NCI-H1694 (cell line): ENCODE measurements around the gene BNC2.
A peak's percentile ranks its signal among the peaks of the same experiment; 100 is the strongest.

Source experiments
- DNase-seq: peaks from one replicate; lab custom pipeline; 2025; lab: John Stamatoyannopoulos, UW

BNC2 gene

DNA sequence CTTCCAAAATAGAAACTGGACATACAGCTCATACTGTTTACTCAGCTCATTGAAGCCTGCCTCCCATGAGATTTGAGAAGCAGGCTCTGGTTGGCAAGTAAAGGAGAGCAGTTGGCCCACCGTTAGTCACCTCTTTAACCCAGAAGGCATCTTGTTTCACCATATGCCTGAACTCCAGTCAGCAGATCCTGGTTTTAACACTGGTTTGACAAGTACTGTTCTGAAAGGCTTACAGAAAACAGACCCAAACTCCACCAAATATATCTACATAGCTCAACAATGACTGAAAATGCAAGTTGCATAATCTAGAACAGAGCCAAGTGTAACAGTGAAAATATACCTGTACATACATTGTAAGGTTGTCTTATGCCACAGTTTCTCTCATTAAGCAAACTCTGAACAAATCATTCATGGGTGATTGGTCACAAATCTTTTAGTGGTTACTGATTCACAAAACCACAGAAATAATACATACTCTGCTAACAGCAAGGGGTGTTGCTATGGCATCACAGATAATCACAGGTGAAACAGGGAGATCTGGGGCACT, 198.8 kb downstream of the BNC2 start:
- DNase-seq, result peak; percentile 20

DNA sequence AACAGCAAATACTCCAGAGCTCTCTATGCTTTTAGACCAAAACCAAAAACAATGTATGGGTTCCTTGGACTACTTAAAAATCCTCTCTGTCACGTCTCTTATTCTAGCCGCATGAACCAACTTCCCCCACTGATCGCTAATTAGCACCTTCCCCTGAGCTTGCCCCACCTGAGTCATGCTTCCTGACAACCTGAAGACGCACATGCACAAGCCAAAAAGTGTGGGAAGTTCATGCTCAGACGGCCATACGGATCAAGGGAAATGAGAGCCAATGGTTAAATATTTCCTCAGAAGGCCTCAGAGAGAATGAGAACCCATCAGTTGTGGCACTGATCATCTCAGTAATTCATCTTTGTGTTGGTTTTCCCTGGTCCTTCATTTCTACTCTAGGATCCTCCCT, 199.7 kb downstream of the BNC2 start:
- no peak for DNase-seq

DNA sequence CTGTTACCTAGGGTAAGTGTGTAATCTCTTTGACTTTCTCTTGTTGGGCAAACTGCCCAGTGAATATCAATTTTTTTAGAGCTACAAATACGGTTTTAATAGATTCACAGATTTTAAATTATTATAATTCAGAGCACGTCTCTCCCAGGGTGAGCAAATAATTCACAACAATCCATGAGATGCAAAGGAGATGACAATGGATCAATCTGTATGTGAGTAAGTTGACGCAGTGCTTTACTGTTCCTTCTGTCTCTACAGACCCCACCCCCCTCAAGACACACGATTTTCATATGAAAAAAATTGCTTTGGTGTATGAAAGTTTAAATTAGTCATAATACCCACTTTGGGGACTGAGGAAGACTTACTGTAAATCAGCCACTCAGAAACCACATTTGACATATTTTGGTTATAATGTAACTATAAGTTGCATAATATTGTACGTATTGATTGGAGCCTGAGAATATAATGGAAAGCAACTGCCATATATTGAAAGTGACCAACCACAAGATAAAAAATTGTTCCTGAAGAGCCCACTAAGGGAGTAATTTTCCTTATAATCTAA, 201.7 kb downstream of the BNC2 start:
- DNase-seq, result no peak

DNA sequence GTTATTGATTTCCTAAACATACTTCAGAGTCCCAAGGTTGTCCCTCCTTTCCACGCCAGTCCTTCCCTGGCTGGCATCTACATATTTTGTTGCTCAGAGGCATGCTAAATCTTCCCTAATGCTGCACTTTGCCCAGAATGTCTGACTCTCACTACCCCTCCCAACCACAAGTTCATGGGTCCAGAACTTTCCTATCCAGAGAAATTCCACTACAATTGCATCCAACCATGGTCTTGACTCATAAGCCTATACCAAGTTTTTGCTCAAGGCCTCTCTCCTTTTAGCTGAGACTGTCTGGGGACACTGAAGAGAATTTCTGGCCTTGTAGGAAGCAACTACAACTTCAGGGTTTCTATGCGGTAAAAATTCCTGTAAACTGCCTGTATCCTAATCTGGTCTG, 206.3 kb downstream of the BNC2 start:
- no peak for DNase-seq

DNA sequence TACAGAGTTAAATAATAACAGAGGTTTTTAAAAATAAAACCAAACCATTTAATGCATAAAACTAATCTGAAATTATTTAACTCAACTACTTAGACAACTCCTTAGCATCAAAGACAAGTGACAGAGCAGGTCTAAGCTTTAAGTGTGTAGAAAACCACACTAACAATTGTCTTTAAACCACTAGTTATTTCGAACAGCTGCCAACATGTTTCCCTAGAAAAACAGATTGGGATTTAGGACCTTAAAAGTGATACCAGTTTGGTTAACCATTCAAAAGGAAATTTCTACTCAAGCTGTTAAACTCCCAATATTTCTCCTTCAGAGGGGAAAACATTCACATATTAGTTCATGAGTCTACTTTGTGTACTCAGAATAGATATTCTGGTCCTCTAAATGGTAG, 208.7 kb downstream of the BNC2 start:
- DNase-seq, result no peak

DNA sequence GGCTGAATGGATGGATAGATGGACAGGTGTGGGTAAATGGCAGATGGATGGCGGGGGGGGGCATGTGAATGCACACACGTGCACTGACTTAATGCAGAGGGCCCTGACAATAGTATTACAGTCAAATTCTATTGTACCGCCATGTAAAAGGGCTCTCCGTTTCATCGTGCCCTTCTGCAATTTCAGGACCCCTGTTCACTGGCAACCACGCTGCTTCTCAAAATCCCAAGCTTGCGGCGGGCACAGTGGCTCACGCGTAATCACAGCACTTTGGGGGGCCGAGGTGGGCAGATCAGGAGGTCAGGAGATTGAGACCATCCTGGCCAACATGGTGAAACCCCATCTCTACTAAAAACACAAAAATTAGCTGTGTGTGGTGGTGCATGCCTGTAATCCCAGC, 211.4 kb downstream of the BNC2 start:
- DNase-seq, result no peak

DNA sequence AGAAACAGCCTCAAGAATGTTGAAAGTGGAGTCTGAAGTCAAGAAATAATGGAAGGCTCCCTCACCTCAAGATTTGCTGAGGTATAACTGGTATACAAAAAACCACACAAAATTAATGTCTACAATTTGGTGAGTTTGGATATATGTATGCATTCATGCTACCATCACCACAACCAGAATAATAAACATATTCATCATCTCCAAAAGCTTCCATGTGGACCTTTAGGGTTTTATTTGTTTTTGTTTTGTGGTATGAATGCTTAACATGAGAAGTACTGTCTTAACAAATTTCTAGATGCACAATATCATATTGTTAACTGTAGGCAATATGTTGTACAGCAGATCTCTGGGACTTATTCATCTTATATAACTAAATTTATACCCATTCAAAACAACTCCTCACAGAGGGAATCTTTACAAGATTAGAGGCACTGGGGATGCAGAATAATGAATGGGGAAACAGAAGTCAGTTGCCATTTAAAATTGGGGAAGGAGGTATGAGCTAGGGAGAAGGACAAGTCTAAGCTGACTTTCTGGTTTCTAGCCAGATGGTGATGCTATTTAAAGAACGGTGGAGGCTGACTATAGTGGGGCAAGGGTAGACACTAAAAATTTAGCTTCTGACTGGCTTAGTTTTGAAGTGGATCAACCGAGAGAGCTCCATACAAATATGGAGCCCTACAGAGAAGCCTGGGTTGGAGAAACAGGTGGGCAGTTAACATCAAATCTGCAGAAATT, 213.9 kb downstream of the BNC2 start:
- DNase-seq, result peak; percentile 27

DNA sequence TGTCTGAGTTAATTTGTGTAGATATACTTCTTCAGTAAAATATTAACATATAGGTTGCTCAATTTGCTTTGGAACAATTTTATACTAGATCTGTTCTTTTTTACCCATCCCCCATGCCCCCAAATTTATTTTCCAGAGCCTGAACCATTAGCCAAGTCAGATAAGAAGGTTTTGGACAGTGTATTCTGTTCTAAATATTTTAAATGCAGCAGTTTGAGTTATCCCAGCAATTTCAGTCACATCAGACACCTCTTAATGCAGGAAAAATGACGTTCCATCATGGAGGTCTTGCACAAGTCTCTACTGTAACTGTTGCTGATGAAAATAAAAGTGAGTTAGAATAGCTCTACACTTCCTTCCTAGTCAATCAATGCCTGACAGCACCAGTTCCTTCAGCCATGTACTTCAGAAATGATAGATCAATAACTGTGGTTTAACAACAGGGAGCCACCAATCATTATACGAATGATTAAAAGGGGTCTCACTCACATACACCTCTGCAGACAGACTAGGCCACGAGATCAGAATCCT, 215.8 kb downstream of the BNC2 start:
- DNase-seq, result no peak

DNA sequence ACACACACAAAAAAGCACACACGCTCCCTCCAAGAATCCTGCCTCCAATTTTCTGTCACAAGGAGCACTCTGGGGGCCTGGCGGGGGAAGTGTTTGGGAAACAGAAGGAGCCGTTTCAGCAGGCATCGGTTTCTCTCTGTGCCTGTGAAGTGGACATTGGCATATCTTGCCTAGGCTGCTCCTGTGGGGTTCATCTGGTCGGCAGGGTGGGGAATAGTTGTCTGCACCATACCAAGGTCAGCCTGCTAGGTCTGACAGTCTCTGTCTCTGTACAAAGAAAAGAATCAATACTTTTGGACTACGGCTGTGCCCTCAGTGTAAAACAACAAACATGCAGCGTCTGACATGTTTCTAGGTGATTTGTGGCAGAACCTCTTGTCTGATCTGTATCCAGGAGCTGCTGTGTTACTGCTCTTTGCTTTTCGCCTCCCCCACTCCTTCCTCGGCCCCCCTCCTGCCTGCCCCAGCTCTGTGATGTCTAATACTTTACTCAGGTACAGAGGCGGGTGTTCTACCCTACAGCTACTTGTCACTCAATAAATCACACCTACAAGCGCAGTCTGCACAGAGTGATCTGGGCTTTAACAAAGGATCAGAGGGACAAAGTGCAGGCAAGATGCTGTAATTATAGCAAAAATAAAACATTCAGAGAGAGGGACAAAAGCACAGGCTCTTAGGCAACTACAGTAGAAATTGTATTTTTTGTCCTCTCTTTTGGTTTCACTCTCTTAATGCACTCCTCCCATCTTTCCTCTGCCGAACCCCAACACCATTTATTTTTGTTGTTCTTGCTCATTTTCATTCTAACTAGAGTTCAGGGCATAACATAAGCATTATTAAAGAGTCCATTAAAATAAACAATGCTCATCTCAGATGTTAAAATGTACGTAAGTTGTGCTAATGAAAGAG, 216.7 kb downstream of the BNC2 start:
- no peak for DNase-seq

DNA sequence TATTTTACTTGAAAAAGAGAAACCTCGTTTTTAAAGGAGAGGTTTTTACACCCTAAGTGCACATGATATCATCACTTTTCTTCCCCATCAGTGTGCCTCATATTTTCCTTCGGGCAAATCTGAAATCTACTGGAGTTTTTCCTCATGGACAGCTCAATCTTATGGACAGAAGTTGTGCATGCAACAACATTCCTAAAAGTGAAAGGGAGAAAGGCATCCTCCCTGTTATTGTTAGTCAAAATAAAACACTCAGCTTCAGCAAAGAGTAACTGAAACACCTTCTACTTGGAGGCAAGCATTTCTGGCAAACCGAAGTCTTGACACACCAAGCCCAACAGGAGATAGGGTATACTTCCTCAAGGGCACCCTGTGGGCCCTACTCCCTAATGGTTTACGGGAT, 217.9 kb downstream of the BNC2 start:
- DNase-seq, result no peak

DNA sequence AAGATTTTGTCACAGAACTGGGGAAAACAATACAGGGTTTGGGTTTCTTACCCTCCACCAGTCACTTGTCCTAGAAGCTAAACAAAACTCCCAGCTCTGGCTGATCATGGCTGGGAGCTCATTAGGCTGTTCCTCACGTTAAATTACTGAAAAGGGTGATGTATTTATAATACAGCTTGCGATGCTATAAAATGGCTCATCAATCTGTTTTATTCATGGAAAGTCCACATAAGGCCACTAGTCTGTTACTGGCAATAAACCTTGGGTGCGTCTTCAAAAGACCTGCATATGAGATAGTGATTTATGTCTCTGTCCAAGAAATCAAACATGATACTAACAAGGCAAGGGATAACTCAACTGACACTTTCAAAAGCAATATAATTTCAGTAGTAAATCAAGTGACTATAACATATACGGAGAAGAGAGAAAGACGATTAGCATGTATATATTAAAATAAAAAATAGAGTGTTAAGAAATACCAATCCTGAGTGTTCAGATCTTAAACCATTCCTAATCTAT, 219.0 kb downstream of the BNC2 start:
- DNase-seq, result no peak

DNA sequence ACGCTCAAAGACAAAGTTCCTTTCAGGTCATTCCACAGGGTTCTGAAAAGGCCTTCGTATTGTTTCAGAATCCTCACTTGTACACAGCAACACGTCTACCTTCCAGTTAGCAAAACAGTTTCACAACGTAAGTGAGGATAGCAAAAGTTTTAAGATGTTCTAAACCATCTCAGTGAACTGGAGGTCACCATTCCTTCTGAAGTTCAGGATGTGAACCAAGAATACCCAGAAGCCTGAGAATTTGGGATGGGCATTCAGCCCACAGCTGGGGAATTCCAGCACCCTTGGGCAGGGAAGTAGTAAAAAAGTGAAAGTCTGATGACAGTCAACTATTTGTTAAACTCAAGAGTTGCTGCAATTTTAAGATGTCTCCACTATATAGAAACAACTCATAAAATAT, 224.5 kb downstream of the BNC2 start:
- no peak for DNase-seq

DNA sequence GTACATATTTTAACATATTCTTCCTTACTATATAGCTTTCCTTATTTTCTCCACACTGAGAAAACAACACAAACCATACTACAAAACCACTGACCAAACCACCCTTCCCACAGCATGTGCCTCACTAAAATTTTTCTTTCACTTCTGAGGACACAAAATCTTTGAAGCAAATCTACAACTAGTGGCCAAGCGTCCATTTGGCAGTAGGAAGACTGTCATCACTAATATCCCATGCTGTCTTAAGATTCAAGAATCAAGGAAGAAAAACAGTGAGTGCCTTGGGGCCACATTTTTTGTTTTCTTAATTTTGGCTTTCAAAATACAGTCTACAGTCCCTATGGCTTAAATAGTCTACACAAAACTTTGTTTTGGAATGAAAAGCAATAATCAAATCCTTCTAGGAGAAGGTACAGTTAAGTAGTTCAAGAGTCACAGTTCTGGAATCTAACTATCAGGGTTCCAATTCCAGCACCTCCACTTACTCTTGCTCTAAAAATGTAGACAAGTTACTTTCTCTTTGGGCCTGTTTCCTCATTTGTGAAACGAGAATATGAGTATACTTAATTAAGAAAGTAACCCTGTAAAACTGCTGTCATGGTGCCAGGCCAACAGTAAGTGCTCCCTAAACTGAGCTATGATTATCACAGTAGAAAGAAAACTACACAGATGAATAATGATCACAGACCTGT, 227.9 kb downstream of the BNC2 start:
- DNase-seq, result no peak

DNA sequence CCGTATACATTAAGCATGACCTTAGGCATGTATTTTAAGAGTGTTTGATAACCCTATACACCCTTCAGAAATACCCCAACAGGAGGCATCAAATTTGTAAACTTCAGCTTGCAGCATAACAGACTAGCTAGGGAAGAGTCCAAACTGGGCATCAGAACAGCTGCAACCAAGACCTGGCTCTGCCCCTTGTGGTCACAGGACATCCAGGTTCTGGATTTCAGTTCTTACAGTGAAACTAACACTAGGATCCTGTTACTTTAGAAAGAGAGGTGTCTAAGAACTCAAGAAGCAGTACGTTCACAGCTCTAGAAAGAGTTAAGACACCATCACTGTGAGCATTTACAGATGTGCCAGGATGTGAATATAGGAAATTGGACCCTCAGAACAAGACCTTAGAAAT, 229.8 kb downstream of the BNC2 start:
- DNase-seq, result no peak

DNA sequence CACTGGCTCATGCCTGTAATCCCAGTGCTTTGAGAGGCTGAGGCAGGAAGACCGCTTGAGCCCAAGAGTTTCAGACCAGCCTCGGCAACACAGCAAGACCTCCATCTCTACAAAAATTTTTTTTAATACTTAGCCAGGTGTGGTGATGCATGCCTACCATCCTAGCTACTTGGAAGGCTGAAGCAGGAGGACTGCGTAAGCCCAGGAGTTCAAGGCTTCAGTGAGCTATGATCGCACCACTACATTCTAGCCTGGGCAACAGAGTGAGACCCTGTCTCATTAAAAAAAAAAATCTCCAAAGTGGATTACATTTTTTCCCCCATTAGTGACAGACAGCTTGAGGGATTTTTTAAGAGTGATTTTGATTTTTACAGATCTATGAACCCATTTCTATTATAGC, 230.8 kb downstream of the BNC2 start:
- no peak for DNase-seq

DNA sequence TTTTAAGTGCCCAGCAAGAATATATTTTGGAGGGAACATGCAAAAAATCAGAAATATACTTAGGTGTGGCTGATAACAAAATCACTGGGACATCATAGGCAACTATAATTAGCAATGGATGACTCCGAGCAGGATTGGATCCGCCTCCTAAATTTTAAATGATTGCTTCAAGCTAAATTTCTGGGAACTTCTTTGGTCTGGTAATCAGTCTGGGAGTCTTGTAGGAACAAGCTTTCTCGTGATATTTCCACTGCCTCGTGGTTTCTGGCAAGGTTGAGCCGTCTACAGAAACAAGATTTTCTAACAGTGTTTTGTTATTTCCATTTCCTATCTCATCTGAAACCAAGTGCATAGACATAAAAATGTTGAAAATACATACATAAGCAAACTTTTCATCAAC, 232.6 kb downstream of the BNC2 start:
- no peak for DNase-seq

DNA sequence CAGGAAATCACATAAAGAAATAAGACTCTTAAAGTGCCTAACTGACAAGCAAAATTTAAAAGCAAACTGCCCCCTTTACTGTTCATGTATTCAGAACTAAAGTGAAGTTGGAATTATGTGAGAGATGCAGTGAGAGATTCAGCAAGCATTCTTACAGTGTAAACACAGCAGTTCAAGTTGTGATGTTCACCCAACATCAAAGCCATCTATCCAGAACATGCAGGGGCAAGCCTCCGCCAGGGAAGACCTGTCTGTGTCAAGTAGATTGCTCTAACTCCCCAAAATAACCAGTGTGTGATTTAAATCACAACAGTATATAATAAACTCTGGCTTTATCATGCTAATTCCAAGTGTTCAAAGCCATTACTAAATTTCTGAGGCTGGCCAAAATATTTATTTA, 233.3 kb downstream of the BNC2 start:
- no peak for DNase-seq

DNA sequence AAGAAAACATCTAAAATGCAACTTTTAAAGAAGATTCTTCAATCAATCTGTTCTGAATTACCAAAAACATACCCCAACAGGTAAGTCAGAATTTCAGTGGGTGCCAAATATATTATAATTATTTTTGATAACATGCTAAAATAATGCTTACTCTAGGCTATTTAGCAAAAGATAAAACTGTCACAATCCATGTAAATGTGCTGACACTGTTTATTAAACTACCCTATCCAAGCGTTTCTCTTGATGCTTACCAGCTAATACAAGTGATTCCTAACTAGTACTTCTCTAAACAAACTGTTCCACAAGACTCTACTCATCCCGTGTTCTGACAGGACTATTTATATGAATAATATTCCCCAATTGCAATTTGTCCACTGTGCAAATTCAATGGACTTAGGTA, 236.7 kb downstream of the BNC2 start:
- no peak for DNase-seq

DNA sequence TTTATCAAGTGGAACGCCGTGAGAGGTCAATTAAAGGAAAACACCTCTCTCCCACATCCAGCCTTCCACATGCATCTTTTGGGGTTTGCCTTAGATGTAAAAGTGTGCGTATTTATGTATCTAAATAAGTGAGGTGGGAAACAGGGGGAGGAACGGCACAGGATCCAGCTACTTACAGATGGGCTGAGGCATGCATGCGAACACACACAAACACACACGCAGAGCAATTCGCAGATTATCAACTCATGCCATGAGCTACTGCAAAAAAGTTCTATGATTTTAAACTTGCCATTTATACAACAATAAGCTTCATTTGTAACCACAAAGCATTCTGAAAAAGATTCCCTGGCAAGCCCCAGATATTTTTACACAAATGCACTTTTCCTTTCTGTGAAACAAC, 242.1 kb downstream of the BNC2 start:
- no peak for DNase-seq

DNA sequence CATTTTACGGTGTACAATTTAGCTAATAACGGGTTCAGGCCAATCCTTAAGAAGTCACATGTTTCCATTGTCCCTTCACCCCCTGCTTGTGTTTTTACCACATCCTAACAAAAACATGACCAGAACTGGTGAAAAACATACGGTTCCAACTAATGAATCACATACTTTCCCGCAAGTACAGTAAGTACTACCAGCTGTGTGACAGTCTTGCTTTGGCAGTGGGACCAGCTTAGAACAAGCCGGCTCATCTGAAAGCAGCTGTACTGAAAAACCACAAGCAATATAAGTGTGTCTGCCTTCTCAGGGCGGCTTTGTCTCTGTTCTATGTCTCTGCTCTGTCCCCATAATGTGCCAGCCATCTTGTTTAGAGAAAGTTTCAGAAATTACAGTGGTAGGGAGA, 242.5 kb downstream of the BNC2 start:
- DNase-seq, result peak; percentile 67

DNA sequence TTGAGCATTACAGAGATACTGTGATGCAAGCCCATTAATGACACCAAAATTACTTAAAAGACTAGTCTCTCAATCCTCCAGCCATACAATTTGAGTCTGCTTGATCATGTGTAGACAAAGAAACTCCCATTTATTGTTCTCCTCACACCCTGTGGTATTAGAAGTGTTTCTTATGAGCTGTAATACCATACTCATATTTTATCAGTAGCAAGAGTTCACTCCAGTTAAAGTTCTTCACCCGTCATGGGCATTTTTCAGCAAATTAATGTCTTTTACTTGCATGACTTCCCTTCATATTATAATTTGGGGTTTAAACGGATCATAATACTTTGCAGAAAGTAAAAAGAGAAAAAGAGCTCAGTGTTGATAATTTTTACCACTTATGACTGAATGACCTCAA, 242.9 kb downstream of the BNC2 start:
- peak; percentile 43 for DNase-seq
